HG03571 (cell line): ENCODE data around the gene PARP1.

ENCODE experiments used
- ATAC-seq: cut with Tn5 transposase; IDR thresholded peaks from one replicate; pipeline ENCODE4 v1.9.1; 2021; ENCODE audit not compliant: unreplicated experiment

The PARP1 gene

GRCh38 chr1:226407199-226407496 is 745 bp downstream of the PARP1 start:
- no peak for ATAC-seq

- ATAC-seq = no peak
Measured at GRCh38 chr1:226406401-226406881, 1.5 kb downstream of the PARP1 start.

GRCh38 chr1:226405411-226405988 is 2.4 kb downstream of the PARP1 start:
- ATAC-seq = no peak

GRCh38 chr1:226404904-226405222 is 3.0 kb downstream of the PARP1 start:
- ATAC-seq = no peak

- ATAC-seq = no peak
Measured at GRCh38 chr1:226404063-226404903, 3.6 kb downstream of the PARP1 start.

- no peak for ATAC-seq
Measured at GRCh38 chr1:226403201-226404034, 4.5 kb downstream of the PARP1 start.

GRCh38 chr1:226402739-226403165 is 5.1 kb downstream of the PARP1 start:
- no peak for ATAC-seq

GRCh38 chr1:226401355-226402303 is 6.3 kb downstream of the PARP1 start:
- ATAC-seq = no peak

GRCh38 chr1:226400519-226401354 is 7.2 kb downstream of the PARP1 start:
- no peak for ATAC-seq

GRCh38 chr1:226397955-226398636 is 9.8 kb downstream of the PARP1 start:
- ATAC-seq = no peak

GRCh38 chr1:226397011-226397926 is 10.6 kb downstream of the PARP1 start:
- ATAC-seq = no peak

- no peak for ATAC-seq
Measured at GRCh38 chr1:226395753-226396152, 12.1 kb downstream of the PARP1 start.

GRCh38 chr1:226394462-226394861 is 13.4 kb downstream of the PARP1 start:
- no peak for ATAC-seq

- ATAC-seq = no peak
Measured at GRCh38 chr1:226390681-226391080, 17.2 kb downstream of the PARP1 start.

- ATAC-seq = no peak
Measured at GRCh38 chr1:226388131-226388530, 19.8 kb downstream of the PARP1 start.

GRCh38 chr1:226384717-226385116 is 23.2 kb downstream of the PARP1 start:
- ATAC-seq = no peak

GRCh38 chr1:226384040-226384439 is 23.9 kb downstream of the PARP1 start:
- no peak for ATAC-seq

- ATAC-seq = no peak
Measured at GRCh38 chr1:226382030-226382429, 25.9 kb downstream of the PARP1 start.
